Right atrium auricular region (tissue), 2 donors: ENCODE measurements around the gene RFTN1. TPM values are rescaled to one million over a fixed set of nuclear protein-coding genes. Genes with fewer than 3 reads are reported as not detected.

ENCODE experiments used
- DNase-seq: peaks from one replicate; pipeline ENCODE4 v3.0.0-alpha.2; 2019; ENCODE audit warnings: low spot score
- H3K27ac ChIP-seq, 2 donors: fragments of 200-600 bp; sonication (generic); 1 replicate in 1 of 2; 2 replicates in 1 of 2; pipeline ENCODE4 v1.5.1; 2016 to 2019
- H3K27me3 ChIP-seq, 2 donors: fragments of 200-600 bp; sonication (generic); one replicate each; pipeline versions ENCODE4 v1.5.1 to v1.6.0; 2017 to 2019
- H3K36me3 ChIP-seq: fragments of 200-600 bp; sonication (generic); one replicate; pipeline ENCODE4 v1.5.1; 2016
- H3K4me1 ChIP-seq, 2 donors: fragments of 200-600 bp; sonication (generic); one replicate each; pipeline versions ENCODE4 v1.5.1 to v1.6.0; 2017 to 2019
- H3K4me3 ChIP-seq, 2 donors: fragments of 200-600 bp; sonication (generic); 1 replicate in 1 of 2; 2 replicates in 1 of 2; pipeline ENCODE4 v1.5.1; 2017 to 2019; ENCODE audit warnings: mild to moderate bottlenecking in 1 of 2, moderate library complexity in 1 of 2
- H3K9me3 ChIP-seq, 2 donors: fragments of 200-600 bp; sonication (generic); one replicate each; pipeline ENCODE4 v1.5.1; 2019
- total RNA-seq, 2 donors: library from RNA; depleted of rRNA; stranded (reverse); fragments of >200 nt; gene quantifications; one replicate each; pipeline ENCODE4 v1.1.0, GENCODE V29; 2016
- TF ChIP-seq, protein P1 (sequence below), 2 donors: fragments of 200-600 bp; sonication (generic); IDR thresholded peaks; one replicate each; pipeline ENCODE4 v1.5.1; 2019; ENCODE audit warnings: antibody characterized with exemption in 2 of 2

RFTN1 gene
- total RNA-seq, 2 donors from 2014 or later, result 15.9 to 33.6 TPM

DNA sequence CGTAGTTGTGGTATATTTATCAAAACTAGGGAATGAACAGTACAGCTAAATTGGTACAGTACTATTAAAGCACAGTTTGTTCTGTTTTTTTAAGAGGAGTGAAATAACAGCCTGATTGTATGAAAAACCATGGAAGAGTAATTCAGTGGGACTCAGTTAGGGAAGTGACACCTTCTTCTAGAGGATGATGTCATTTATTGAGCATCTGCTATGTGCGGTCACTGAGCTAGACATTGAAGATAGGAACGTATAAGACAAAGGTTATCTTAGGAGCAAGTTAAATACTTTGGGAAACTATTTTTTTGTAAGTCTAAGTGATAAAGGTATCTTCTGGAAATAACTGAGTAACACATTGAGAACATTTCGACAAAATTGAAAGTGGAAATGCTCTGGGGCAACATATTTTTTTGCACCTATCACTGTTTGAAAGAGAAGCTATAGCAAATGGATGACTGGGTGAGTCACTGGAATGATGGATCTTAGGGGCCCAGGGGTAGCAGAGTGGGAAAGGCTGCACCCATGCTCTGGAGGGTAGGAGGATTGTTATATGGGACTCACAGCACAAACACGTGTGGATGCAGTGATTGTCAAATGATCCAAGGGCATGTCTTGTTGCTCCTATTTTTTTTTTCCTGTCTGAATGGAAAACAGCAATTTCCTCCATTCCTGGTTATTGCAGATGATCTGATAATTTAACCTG, 205.5 kb downstream of the RFTN1 start:
- H3K4me1 ChIP-seq, result peaks cover 0 to 20% of the 10 kb centered on the region in 2 donors
- no peaks in the 10 kb centered on the region for H3K27me3 ChIP-seq
- DNase-seq, result no peak
- TF ChIP-seq, protein P1, sequence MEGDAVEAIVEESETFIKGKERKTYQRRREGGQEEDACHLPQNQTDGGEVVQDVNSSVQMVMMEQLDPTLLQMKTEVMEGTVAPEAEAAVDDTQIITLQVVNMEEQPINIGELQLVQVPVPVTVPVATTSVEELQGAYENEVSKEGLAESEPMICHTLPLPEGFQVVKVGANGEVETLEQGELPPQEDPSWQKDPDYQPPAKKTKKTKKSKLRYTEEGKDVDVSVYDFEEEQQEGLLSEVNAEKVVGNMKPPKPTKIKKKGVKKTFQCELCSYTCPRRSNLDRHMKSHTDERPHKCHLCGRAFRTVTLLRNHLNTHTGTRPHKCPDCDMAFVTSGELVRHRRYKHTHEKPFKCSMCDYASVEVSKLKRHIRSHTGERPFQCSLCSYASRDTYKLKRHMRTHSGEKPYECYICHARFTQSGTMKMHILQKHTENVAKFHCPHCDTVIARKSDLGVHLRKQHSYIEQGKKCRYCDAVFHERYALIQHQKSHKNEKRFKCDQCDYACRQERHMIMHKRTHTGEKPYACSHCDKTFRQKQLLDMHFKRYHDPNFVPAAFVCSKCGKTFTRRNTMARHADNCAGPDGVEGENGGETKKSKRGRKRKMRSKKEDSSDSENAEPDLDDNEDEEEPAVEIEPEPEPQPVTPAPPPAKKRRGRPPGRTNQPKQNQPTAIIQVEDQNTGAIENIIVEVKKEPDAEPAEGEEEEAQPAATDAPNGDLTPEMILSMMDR (IDR thresholded peaks at IDR 0.05), result no peak
- no peak overlapping the region for H3K27ac ChIP-seq
- H3K4me3 ChIP-seq, result no peak overlapping the region
- H3K36me3 ChIP-seq, result no peaks in the 10 kb centered on the region
- H3K9me3 ChIP-seq, result no peaks in the 10 kb centered on the region

DNA sequence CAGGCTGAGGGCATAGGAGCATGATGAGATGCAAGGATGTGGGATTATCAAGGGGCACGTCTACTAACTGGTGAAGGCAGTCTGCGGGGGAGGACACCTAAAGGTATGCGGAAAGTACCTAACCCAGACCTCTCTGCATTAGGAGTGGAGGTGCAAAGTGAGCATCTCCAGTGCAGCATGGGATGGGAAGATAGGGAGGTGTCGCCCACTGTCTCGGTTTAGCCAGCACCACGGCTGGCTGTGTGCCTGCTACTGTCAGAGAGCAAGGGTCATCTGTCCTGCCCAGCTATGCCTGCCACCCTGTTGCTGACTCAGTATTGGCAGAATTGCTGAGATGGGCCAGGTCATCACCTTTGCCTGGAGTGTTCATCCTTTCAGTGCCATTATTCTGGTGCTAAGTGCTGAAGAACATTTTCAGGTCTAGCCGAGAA, 208.4 kb downstream of the RFTN1 start:
- Histone ChIP-seq H3K36me3 (no peaks in the 10 kb centered on the region), H3K4me1 (peaks cover 0 to 6% of the 10 kb centered on the region in 2 donors), H3K27me3 (no peaks in the 10 kb centered on the region), H3K4me3 (no peak overlapping the region), H3K9me3 (no peaks in the 10 kb centered on the region), H3K27ac (no peak overlapping the region)
- TF ChIP-seq, protein P1 (IDR thresholded peaks at IDR 0.05), result no peak
- no peak for DNase-seq

DNA sequence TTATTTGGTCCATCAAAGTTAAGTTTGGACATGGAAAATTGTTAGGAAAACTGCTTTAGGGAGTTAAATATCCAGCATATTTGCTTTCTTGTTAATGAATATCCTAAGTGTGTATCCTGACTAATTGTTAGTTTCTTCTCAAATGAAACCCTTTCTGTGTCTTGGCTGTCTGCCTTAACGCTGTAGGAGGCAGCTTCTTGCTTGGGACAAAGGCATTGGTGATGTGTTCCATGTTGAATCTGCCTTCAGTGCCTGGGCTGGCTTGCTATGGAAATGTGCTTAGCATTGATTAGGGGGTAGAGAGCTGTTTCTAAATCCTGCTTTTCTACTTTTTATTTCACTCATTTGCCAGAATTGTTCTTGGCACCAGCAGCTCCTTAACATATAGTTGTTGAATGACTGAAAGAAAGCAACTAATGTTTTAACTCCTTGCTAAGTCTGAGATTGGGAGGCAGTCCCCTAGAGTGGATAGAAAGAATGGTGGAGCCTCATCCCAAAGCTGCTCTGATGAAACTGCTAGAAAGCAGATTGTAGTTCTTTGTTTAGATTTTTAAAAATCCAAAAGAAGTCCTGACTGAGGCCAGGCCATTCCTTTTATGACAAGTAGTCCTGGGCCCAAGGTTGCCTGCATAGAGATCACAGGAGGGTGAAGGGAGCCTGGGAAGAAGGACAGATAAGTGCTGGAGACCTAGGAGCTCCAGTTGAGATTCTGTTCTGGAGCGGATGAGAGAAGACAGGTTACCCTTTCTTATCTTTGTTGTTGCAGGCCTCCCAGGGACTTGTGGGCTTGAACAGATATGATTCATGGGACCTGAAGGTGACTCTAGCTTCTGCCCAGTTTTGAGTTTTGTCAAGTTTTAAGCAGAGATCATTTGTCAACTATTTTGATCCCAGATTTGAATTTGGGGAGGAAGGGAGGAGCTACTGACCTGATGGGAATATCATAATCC, 209.2 kb downstream of the RFTN1 start:
- H3K4me1 ChIP-seq, result peaks cover 0 to 6% of the 10 kb centered on the region in 2 donors
- H3K9me3 ChIP-seq, result no peaks in the 10 kb centered on the region
- H3K36me3 ChIP-seq, result no peaks in the 10 kb centered on the region
- H3K27ac ChIP-seq, result no peak overlapping the region
- no peak for DNase-seq
- TF ChIP-seq, protein P1 (IDR thresholded peaks at IDR 0.05), result no peak
- H3K27me3 ChIP-seq, result no peaks in the 10 kb centered on the region
- no peak overlapping the region for H3K4me3 ChIP-seq

DNA sequence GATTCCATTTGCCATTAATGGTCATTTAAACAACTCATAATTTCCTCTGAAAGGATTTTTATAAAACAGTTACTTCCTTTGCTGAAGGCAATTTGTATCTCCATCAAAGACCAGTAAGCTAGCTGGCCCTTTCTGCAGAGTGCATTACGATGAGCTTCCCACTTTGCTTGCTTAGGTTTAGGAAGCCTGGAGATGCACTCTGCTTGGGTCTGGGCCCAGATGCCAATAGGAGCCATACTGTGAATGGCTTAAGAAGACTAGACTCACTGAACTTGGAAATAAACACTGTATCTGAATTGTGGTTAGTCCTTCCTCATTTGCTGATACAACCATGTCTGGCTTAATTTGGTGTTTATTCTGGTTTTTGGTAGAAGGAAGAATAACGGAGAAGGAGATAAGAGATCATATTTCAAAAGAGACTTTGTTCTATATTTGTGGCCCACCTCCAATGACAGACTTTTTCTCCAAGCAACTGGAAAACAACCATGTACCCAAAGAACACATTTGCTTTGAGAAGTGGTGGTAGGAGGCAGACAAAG, 210.4 kb downstream of the RFTN1 start:
- H3K27me3 ChIP-seq, result no peaks in the 10 kb centered on the region
- no peak overlapping the region for H3K27ac ChIP-seq
- no peak overlapping the region for H3K4me3 ChIP-seq
- H3K36me3 ChIP-seq, result no peaks in the 10 kb centered on the region
- TF ChIP-seq, protein P1 (IDR thresholded peaks at IDR 0.05), result no peak
- no peak for DNase-seq
- no peaks in the 10 kb centered on the region for H3K9me3 ChIP-seq
- peaks cover 0 to 17% of the 10 kb centered on the region in 2 donors for H3K4me1 ChIP-seq

DNA sequence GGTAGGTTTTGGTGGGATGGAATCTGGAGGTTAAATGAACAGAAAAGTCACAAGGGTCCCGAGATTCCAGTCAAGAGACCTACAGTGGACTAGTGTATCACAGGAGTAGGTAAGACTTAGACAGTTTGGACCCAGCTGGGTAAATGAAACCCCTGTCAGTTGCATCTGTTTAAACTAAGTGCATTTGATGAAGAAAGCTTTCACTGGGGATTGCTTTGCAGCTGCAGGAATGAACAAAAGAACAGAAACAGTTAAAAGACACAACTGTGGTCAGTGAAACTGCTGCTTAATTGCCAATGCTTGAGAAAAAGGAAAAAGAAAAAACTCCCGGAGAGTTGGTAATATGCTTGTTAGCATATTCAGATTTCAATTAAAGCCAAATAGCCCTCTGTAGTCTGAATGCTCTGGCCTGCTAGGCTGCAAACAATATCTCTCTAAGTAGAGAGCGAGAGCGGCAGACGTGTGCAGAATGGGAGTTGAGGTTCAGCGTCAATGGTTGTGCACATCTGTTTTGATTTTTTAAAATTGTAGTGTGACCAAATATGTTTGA, 211.3 kb downstream of the RFTN1 start:
- no peaks in the 10 kb centered on the region for H3K27me3 ChIP-seq
- H3K36me3 ChIP-seq, result no peaks in the 10 kb centered on the region
- H3K4me1 ChIP-seq, result peaks cover 0 to 17% of the 10 kb centered on the region in 2 donors
- no peak overlapping the region for H3K4me3 ChIP-seq
- DNase-seq, result no peak
- no peaks in the 10 kb centered on the region for H3K9me3 ChIP-seq
- TF ChIP-seq, protein P1 (IDR thresholded peaks at IDR 0.05), result no peak
- H3K27ac ChIP-seq, result no peak overlapping the region
